Adrenal gland (tissue), 12 donors: Measurements from ENCODE around the gene BFSP1. TPM values are rescaled to one million over a fixed set of nuclear protein-coding genes. Genes with fewer than 3 reads are reported as not detected.

Source experiments
- DNase-seq, 7 donors: peaks; one replicate each; pipeline ENCODE4 v3.0.0-alpha.2; 2019 to 2020
- H3K27ac ChIP-seq, 5 donors: fragments of 200-600 bp; sonication (generic) in 4 of 5; 1 replicate in 3 of 5; 2 replicates in 2 of 5; pipeline versions ENCODE4 v1.5.1 to v1.8.0; 2016 to 2020; ENCODE audit warnings: mild to moderate bottlenecking in 1 of 5
- H3K27me3 ChIP-seq: fragments of 200-600 bp; 2 replicates; pipeline ENCODE4 v1.8.0; 2021
- H3K36me3 ChIP-seq, 2 donors: fragments of 200-600 bp; replicated peaks in 1 of 2; 1 replicate in 1 of 2; 2 replicates in 1 of 2; pipeline versions ENCODE4 v1.5.1 to v1.8.0; 2018 to 2022
- H3K4me1 ChIP-seq, 2 donors: fragments of 200-600 bp; replicated peaks in 1 of 2; 1 replicate in 1 of 2; 2 replicates in 1 of 2; pipeline versions ENCODE4 v1.5.1 to v1.8.0; 2018 to 2021
- H3K4me3 ChIP-seq, 4 donors: fragments of 200-600 bp; sonication (generic) in 3 of 4; one replicate each; pipeline ENCODE4 v1.5.1; 2016 to 2018
- H3K9me3 ChIP-seq, 3 donors: fragments of 200-600 bp; sonication (generic) in 1 of 3; replicated peaks in 1 of 3; 1 replicate in 2 of 3; 2 replicates in 1 of 3; pipeline versions ENCODE4 v1.5.1 to v1.8.0; 2016 to 2021
- CTCF ChIP-seq, 6 experiments: fragments of 450-650 bp in 4 of 6; fragments of 200-600 bp in 2 of 6; sonication (generic) in 1 of 6; IDR thresholded peaks; 1 replicate in 5 of 6; 2 replicates in 1 of 6; pipeline versions ENCODE4 v1.5.1 to v1.8.0; 2016 to 2021; ENCODE audit warnings: antibody characterized with exemption in 6 of 6, mild to moderate bottlenecking in 2 of 6, moderate library complexity in 1 of 6
- POLR2A ChIP-seq, 2 donors: fragments of 450-650 bp; IDR thresholded peaks; one replicate each; pipeline ENCODE4 v1.6.1; 2017; ENCODE audit warnings: antibody characterized with exemption in 2 of 2, mild to moderate bottlenecking in 2 of 2, moderate library complexity in 1 of 2
- WGBS, 4 donors: extraction: QIAGEN DNeasy Blood & Tissue Kit in 2 of 4; methylation state at CpG; one replicate each; pipeline versions ENCODE4 v1.1.5 to v1.1.7; 2013 to 2017; 5-methylcytosine and 5-hydroxymethylcytosine counted together
- intact Hi-C, 2 donors: fragments of 100-400 bp; cut with DNase I; formaldehyde crosslinking; loops; one replicate each; pipeline versions ENCODE4 v1.14.1 to v1.15.0; 2022 to 2023
- polyA plus RNA-seq, 3 donors: library from polyadenylated mRNA; stranded (reverse); fragments of 200-250 nt in 2 of 3; fragments of 350-450 nt in 1 of 3; fragmentation: Illumina TruSeq in 1 of 3; extraction: RNeasy Lipid Tissue Mini Kit (QIAGEN cat#74804) in 1 of 3; gene quantifications; one replicate each; pipeline ENCODE4 v1.2.3, GENCODE V29; 2013 to 2014
- total RNA-seq, 9 donors: library from RNA; depleted of rRNA in 4 of 9; stranded (reverse); fragments of >200 nt in 4 of 9; fragments of 120-200 nt in 1 of 9; fragmentation: NEBNext Ultra II Directional in 1 of 9; extraction: Animal tissue kit (Norgen Biotek cat#: 25700) in 1 of 9; gene quantifications; one replicate each; pipeline versions ENCODE4 v1.1.0 to v1.2.4, GENCODE V29; 2013 to 2023
- donor health status: healthy with polysubstance abuse.
- donor health status: Bipolar disorder and iron deficiency.
- donor health status: DM: yes; HTN: yes; CAD: no.
- donor health status: DM: no; HTN: no; CAD: no.
- donor health status: DM: no; HTN: no; CAD: no.
- donor health status: DM: yes; HTN: yes; CAD: no.

The BFSP1 gene
- total and polyA plus RNA-seq, 12 donors = 0.39 to 18.5 (median 2.2) TPM

GRCh38 chr20:17471606-17472187, 59.5 kb downstream of the BFSP1 start:
- H3K36me3 ChIP-seq = no peaks in the 10 kb centered on the region
- no peak for DNase-seq

GRCh38 chr20:17470973-17471372, 60.2 kb downstream of the BFSP1 start:
- H3K4me3 ChIP-seq = no peak overlapping the region
- no peaks in the 10 kb centered on the region for H3K9me3 ChIP-seq
- 82 to 89% (median 86%) methylated on average over 9 of the region's 9 CpGs for WGBS, 4 donors
- TF ChIP-seq POLR2A (IDR thresholded peaks at IDR 0.05) = no peak
- TF ChIP-seq CTCF (IDR thresholded peaks at IDR 0.05) = no peak
- no peak overlapping the region for H3K27ac ChIP-seq
- peaks cover 0 to 2% of the 10 kb centered on the region in 2 donors for H3K4me1 ChIP-seq
- no peak for DNase-seq
- intact Hi-C loops = no loop called here
- no peaks in the 10 kb centered on the region for H3K27me3 ChIP-seq
- H3K36me3 ChIP-seq = no peaks in the 10 kb centered on the region

More at GRCh38 chr20:17471606-17472187, 59.5 kb downstream of the BFSP1 start:
- H3K4me3 ChIP-seq = no peak overlapping the region
- intact Hi-C loops = no loop called here
- H3K4me1 ChIP-seq = peaks cover 0 to 5% of the 10 kb centered on the region in 2 donors
- no peak for TF ChIP-seq POLR2A (IDR thresholded peaks at IDR 0.05)
- no peak for TF ChIP-seq CTCF (IDR thresholded peaks at IDR 0.05)
- H3K27me3 ChIP-seq = no peaks in the 10 kb centered on the region
- H3K9me3 ChIP-seq = no peaks in the 10 kb centered on the region
- WGBS, 4 donors = 84 to 88% (median 84%) methylated on average over 4 to 10 of the region's 10 CpGs
- no peak overlapping the region for H3K27ac ChIP-seq

- Histone ChIP-seq H3K27me3 (no peaks in the 10 kb centered on the region), H3K9me3 (no peaks in the 10 kb centered on the region), H3K36me3 (no peaks in the 10 kb centered on the region), H3K4me3 (no peak overlapping the region), H3K4me1 (no peaks in the 10 kb centered on the region), H3K27ac (no peak overlapping the region)
- no peak for TF ChIP-seq POLR2A (IDR thresholded peaks at IDR 0.05)
- TF ChIP-seq CTCF (IDR thresholded peaks at IDR 0.05) = no peak
- no peak for DNase-seq
- intact Hi-C loops = no loop called here
- 87 to 93% (median 89%) methylated on average over 5 of the region's 5 CpGs for WGBS, 4 donors
Observed at GRCh38 chr20:17470521-17470920, 60.7 kb downstream of the BFSP1 start.

GRCh38 chr20:17469246-17470030, 61.7 kb downstream of the BFSP1 start:
- H3K27ac ChIP-seq = no peak overlapping the region
- no peak for DNase-seq
- no peaks in the 10 kb centered on the region for H3K36me3 ChIP-seq
- 69 to 72% (median 70%) methylated on average over 7 of the region's 7 CpGs for WGBS, 4 donors
- H3K4me3 ChIP-seq = no peak overlapping the region
- H3K9me3 ChIP-seq = no peaks in the 10 kb centered on the region
- TF ChIP-seq POLR2A (IDR thresholded peaks at IDR 0.05) (no peak), CTCF (IDR thresholded peaks at IDR 0.05) (no peak)
- intact Hi-C loops = no loop called here
- H3K27me3 ChIP-seq = no peaks in the 10 kb centered on the region
- H3K4me1 ChIP-seq = no peaks in the 10 kb centered on the region
